Measurements from ENCODE around the gene SCUBE1.

- TF ChIP-seq EZH2 (IDR thresholded peaks at IDR 0.05; ENCODE audit: insufficient read depth, poor library complexity, severe bottlenecking) (no peak), EZH2phosphoT487 (IDR thresholded peaks at IDR 0.05; ENCODE audit: insufficient read depth, low read depth) (no peak)
Measured at GRCh38 chr22:43296276-43296902, 46.8 kb downstream of the SCUBE1 start.

Data from GM23248 (cell line).